GM19099 (cell line): ENCODE data around the gene TGFBR1.

Experiments used
- POLR2A ChIP-seq: IDR thresholded peaks from 3 replicates; pipeline ENCODE4 v1.6.1; 2011; ENCODE audit warnings: low read depth; ENCODE audit not compliant: insufficient read length; ENCODE audit errors: extremely low read depth

TGFBR1 gene

DNA sequence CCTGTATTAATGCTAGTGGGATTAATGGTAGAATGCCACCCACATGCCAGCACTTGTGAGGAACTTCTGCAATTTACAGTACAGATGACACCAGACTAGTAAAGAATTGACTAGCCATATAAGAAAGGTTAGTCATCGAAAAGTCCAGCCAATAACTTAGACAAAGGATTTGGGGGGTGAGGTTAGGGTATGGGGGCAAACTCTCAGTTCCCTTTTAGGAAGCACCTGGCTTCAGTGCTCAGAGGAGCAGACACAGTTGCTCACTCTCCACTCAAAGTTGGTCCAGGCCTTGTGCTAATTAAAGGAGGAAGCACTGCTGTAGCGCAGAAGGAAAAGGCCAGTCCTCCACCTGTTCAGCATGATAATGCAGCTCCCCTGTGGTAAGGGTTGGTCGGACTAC lies 25.2 kb downstream of the TGFBR1 start:
- TF ChIP-seq POLR2A: no peak

DNA sequence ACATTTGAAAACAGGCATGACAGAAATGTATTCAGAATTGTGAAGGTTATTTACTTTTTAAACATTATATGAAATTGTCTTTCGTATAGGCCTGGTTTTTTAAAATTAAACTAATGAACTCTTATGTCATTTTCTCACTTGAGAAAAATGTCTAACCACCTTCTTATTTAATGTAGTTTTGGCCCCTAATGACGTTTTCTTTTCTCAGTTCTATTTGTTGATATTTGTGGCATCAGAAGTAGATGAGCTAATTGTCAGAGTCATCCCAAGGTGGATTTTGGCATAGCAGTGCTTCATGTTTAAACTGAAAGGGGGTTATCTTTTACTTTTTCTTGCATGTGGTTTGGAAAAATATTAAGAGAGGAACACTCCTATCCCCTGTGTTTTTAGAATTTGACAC lies 28.2 kb downstream of the TGFBR1 start:
- TF ChIP-seq POLR2A: no peak

DNA sequence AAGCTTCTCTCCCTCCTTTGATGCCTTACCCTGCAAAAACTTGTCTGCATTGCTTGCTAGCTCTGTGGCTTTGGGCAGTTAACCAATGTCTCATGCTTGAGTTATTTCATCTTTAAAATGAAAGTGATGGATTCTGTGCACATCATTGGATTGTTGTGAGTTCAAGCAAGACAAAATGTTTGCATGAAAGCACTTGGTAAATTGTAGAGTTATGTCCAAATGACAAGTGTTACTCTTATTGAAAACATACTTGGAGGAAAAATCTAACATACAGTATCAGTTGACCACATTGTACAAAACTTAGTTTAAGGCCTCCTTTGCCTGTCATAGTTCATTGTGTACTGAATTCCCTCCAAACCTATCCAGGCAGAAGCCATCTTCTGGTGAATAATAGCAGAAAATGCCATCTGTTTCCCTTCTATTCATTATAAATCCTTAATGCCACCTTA lies 30.0 kb downstream of the TGFBR1 start:
- no peak for TF ChIP-seq POLR2A

DNA sequence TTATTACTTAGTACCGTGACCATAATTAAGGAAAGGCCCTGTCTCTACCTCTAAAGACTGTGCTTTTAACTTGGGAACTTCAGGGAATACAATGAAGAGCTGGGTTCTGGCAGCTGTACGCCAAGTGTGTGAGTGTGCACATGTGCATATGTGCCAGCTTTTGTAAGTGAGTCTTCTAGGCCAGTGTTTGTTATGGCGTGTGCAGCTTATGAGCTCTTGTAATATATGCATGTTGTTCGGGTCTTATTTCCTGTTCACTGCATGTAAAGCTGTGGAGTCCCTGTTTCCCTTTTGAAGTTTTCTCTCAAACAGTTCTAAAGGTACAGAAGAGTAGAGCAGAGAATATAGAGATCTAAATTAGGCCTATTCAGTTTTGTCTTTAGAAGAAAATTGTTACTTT lies 30.5 kb downstream of the TGFBR1 start:
- TF ChIP-seq POLR2A: no peak

DNA sequence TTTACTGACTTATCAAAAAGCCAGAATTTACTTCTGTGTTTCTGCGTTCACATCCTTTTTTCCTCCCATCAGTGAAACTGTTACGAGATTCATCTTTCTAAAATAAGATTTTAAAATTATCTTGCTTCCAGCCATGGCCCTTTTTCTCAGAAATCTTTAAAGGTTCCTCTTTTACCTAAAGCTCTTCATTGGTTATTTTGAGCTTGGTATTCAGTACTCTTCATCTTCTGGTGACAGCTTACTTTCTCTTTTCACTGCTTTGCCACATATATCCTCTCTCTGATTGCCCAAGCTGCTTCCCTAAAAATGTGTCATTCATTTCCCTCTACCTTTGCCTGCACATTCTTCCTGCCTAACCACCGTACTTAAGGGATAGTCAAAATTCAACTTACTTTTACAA lies 32.3 kb downstream of the TGFBR1 start:
- no peak for TF ChIP-seq POLR2A

DNA sequence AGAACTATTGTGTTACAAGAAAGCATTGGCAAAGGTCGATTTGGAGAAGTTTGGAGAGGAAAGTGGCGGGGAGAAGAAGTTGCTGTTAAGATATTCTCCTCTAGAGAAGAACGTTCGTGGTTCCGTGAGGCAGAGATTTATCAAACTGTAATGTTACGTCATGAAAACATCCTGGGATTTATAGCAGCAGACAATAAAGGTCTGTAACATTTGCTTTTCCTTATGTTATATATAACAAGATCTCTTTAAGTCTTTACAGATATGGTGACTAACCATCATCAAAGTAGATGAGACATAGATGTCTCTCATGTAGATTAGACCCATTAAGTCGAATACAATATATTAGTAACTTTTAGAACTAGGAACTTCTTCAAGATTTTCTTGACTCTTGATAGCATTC lies 33.0 kb downstream of the TGFBR1 start:
- no peak for TF ChIP-seq POLR2A

DNA sequence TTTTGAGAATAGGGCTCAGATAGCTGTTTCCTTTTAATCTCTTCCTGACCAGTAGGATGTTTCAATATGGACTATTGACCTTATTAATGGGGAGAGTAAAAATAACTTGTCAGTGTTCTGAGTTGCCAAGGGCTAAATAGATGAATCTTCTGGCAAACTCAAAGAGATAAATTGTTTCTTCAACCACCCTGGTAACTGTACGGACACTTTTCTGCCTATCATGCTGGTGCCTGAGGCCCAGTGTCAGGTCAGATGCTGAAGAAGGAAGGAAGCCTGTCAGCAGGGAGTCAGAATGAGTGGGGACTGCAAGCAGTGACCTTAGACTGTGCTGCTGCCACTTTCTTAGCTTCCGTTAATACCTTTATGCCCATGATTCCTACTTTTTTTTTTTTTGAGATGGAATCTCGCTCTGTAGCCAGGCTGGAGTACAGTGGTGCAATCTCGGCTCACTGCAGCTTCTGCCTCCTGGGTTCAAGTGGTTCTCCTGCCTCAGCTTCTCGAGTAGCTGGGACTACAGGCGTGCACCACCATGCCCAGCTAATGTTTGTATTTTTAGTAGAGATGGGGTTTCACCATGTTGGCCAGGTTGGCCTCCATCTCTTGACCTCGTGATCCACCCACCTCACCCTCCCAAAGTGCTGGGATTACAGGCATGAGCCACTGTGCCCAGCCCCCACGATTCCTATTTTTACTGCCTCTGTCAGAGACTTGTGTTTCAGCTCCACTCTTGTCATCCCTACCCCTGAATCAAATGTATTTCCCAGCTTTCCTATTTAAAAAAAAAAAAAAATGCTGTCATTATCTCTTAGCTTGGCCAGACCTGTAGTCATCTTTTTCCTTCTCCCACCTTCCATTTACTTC lies 33.7 kb downstream of the TGFBR1 start:
- no peak for TF ChIP-seq POLR2A

DNA sequence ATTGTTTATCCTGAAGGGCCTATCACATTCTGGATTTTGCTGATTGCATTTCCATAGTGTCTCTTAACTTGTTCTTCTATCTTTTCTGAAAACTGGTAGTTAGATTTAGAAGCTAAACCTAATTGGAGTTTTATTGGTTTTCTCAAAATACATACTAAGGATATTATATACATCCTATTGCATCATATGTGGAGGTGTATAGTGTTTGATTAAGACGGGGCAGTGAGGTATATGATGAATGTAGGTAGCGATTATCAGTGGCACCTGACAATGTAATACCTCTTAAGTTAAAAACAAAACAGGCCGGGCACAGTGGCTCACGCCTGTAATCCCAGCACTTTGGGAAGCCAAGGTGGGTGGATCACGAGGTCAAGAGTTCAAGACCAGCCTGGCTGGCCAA lies 35.0 kb downstream of the TGFBR1 start:
- no peak for TF ChIP-seq POLR2A

DNA sequence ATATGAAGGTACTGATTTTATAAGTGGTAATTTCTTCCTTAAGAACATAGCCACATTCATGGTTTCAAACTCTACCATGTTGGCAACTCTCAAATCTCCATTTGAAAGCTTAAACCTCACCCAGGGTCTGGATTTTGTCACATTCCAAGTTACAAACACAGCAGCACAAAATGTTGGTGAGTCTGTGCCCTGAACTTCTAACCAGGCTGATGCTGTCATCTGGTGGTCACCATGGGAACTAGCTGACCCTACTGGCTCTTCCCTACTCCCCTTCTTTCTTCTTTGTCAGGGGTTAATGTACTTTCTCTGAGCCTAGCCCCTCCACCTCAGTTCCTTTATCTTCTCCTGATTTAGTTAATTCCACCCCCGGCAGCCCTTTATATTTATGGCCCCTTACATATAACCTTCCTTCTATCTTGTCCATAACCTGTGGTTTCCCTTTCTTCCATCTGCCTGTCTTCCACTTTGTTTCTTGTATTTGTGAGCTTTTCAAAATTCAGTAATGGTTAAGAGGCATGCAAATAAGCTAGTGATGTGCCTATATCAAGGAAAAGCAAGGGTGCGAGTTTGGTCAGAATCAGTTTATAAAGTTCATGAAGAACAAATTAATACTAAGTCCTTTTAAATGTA lies 35.9 kb downstream of the TGFBR1 start:
- no peak for TF ChIP-seq POLR2A

DNA sequence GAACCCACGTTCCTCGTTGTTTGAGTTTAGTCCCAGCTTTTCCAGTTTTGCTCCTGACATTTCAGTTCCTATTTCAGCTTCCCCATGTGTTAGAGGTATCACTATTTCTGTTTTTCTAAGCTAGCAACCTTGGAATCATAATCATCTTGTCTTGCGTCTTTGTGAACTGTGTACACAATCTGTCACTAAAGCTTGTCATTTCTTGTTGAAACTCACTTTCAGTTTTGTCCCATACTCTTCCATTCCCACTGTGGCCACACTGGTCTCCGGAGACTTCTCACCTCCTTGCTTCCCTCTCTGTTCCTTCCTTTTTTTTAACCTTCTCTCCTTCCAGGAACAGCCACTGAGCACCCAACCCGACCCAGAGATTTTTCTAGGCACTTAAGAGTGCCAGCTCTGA lies 36.9 kb downstream of the TGFBR1 start:
- TF ChIP-seq POLR2A: no peak

DNA sequence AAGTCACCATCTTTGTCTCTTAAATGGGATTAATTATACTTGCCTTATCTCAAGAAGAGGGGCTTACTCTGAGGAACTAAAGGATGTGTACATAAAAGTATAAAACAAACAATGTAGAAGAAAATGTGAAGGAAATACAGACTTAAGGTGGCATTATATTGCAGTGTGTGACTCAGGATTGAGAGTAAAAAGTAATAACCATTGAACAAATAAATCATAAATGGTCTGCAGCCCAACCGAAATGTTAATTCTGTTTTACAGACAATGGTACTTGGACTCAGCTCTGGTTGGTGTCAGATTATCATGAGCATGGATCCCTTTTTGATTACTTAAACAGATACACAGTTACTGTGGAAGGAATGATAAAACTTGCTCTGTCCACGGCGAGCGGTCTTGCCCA lies 37.4 kb downstream of the TGFBR1 start:
- TF ChIP-seq POLR2A: no peak

DNA sequence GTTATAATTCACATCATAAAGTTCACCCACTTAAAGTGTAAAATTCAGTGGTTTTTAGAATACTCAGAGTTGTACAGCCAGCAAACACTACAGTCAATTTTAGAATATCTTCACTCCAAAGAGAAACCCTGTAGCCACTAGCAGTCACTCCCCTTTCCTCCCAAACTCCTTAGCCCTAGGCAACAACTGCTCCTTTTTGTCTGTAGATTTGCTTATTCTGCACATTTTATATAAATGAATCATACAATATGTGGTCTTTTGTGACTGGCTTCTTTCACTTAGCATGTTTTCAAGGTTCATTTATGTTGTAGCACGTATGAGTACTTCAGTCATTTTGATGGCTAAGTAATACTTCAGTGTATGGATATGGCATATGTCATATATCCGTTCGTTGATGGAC lies 38.7 kb downstream of the TGFBR1 start:
- no peak for TF ChIP-seq POLR2A

DNA sequence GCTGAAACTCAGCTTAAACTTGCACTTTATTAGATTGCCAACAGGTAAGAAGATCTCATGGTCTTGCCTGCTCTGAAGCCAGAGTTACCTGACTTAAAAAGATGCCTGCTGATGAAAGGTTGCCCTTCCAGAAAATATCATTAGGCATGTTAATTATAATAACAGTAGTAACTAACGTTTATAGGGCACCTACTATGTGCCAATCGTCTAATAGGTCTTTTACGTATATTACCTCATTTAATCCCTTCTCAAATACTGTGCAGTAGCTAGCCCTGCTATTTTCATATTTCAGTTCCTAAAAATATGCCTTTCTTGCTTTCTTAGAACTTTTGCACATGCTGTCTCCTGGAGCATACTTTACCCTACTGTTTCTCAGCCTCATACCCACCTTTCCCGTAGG lies 40.1 kb downstream of the TGFBR1 start:
- no peak for TF ChIP-seq POLR2A

DNA sequence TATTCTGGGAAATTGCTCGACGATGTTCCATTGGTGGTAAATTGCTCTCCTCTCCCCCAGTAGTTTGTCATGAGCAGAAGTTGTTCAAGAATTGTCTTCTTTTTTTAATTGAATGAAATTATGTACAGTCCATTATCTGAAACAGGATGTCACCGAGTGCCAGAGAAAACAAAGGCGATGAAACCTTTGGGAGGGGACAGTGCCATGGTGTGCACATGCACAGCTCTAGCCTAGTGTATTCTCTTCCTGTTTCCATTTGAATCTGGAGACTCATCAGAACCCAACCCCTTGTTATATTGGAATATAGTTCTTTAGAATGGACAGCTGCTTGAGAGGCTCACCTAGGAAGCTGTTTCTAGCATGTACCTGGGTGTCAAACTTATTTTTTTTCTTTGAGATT lies 41.7 kb downstream of the TGFBR1 start:
- no peak for TF ChIP-seq POLR2A

DNA sequence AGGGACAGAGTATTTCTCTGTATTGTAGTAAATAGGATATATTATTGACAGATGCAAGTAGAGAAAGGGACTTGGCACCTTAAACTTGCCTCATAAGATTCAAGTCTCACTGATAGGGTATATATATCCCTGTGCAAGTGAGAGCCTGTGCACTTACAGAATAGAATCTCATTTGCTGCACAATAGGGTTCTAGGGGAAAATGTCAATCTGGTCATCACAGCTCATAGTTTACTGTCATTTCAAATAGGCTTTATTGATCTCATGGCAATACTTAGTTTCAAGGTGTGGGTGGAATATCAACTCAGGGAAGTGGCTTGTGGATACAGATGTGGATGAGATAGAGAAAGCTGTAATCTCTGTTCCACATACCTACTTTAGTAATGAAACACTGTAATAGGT lies 42.3 kb downstream of the TGFBR1 start:
- TF ChIP-seq POLR2A: no peak

DNA sequence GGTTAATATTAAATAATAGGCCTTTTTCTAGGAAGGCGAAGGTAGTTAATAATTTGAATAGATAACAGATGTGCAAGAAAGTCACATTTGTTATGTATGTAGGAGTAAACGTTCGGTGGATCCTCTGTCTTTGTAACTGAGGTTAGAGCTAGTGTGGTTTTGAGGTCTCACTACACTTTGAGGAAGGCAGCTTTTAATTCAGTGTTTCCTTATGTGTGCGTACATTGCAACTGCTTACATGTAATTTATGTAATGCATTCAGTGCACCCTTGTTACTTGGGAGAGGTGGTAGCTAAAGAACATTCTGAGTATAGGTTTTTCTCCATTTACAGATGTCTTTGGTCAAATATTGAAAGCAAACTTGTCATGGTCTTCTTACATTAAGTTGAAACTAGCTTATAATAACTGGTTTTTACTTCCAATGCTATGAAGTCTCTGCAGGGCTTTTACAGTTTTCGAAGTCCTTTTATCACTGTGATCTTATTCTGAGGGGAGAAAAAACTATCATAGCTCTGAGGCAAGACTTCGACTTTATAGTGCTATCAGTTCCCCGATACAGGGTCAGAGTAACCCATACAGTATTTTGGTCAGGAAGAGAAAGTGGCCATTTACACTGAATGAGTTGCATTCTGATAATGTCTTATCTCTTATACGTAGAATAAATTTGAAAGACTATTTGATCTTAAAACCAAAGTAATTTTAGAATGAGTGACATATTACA lies 45.7 kb downstream of the TGFBR1 start:
- TF ChIP-seq POLR2A: no peak

DNA sequence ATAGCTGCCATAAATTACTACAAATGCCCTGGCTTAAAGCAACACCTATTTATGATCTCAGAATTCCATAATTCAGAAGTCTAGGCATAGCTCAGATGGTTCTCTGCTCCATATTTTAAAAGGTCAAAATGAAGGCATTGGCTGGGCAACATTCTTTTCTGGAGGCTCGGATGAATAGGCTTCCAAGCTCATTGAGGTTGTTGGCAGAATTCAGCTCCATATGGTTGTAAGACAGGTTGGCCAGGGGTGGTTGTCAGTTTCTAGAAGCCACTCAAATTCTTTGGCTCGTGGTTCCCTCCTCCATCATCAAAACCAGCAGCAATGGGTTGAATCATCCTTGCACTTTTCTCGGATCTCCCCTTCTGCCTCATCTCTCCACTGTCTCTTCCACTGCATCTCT lies 49.4 kb downstream of the TGFBR1 start:
- no peak for TF ChIP-seq POLR2A

DNA sequence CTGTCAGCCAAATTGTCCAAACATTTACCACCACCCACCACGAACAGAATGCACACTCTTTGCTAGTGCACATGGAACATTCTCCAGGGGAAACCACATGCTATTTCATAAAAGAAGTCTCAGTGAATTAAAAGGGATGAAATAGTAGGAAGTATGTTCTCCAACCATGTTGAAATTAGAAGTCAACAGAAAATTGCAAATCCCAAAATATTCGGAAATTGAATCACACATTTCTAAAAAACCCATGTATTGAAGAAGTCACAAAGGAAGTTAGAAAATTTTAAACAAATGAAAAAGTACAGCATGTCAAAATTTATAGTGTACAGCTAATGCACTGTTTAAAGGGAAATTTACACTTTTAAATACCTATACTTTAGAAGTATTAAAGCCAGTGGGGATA lies 50.8 kb downstream of the TGFBR1 start:
- TF ChIP-seq POLR2A: no peak
